CD4-positive, CD25-positive, alpha-beta regulatory T cell (primary cell): ENCODE data around the gene IDI1. TPM values are rescaled to one million over a fixed set of nuclear protein-coding genes. Genes with fewer than 3 reads are reported as not detected.

ENCODE experiments used
- ATAC-seq, 2 donors: fragments of 150-1000 bp; cut with Tn5 transposase; one replicate each; pipeline ENCODE4 v1.10.0; 2021; ENCODE audit warnings: low read depth in 2 of 2, moderate number of reproducible peaks in 2 of 2, moderate library complexity in 1 of 2
- DNase-seq, 3 donors: peaks; one replicate each; pipeline versions ENCODE4 v3.0.0 to v3.0.0-alpha.2; 2012 to 2022; ENCODE audit warnings: mixed read lengths in 1 of 3
- H3K27ac ChIP-seq: one replicate; pipeline ENCODE4 v1.7.0; 2013; ENCODE audit warnings: mild to moderate bottlenecking, low read length; ENCODE audit not compliant: insufficient read depth, poor library complexity, severe bottlenecking
- H3K27me3 ChIP-seq: one replicate; pipeline ENCODE4 v1.7.0; 2013; ENCODE audit warnings: low read length; ENCODE audit not compliant: control insufficient read depth, insufficient read depth
- H3K36me3 ChIP-seq: one replicate; pipeline ENCODE4 v1.7.0; 2013; ENCODE audit warnings: mild to moderate bottlenecking, low read length, moderate library complexity; ENCODE audit not compliant: control insufficient read depth, insufficient read depth
- H3K4me1 ChIP-seq: 2 replicates; pipeline ENCODE4 v1.7.0; 2013; ENCODE audit warnings: mild to moderate bottlenecking, low read length; ENCODE audit not compliant: insufficient read depth, control insufficient read depth, poor library complexity, severe bottlenecking
- H3K4me3 ChIP-seq: one replicate; pipeline ENCODE4 v1.7.0; 2013; ENCODE audit warnings: low read depth, mild to moderate bottlenecking, low read length, moderate library complexity
- H3K9me3 ChIP-seq, 2 experiments: 1 replicate in 1 of 2; 2 replicates in 1 of 2; pipeline ENCODE4 v1.7.0; 2013; ENCODE audit warnings: low read length in 2 of 2, mild to moderate bottlenecking in 1 of 2, moderate library complexity in 1 of 2; ENCODE audit not compliant: control insufficient read depth in 2 of 2
- H3K27ac Mint-ChIP-seq, 3 donors: one replicate each; pipeline ENCODE4 v1.8.0; 2020 to 2022; ENCODE audit warnings: mild to moderate bottlenecking in 3 of 3, mixed read lengths in 3 of 3, moderate library complexity in 2 of 3
- H3K27me3 Mint-ChIP-seq: one replicate; pipeline ENCODE4 v1.8.0; 2022; ENCODE audit warnings: mild to moderate bottlenecking, mixed read lengths
- H3K36me3 Mint-ChIP-seq: one replicate; pipeline ENCODE4 v1.8.0; 2020; ENCODE audit warnings: mixed read lengths
- H3K4me1 Mint-ChIP-seq, 4 donors: one replicate each; pipeline ENCODE4 v1.8.0; 2020 to 2022; ENCODE audit warnings: mixed read lengths in 4 of 4, mild to moderate bottlenecking in 1 of 4
- H3K4me3 Mint-ChIP-seq, 4 donors: one replicate each; pipeline ENCODE4 v1.8.0; 2020 to 2022; ENCODE audit warnings: mild to moderate bottlenecking in 4 of 4, mixed read lengths in 4 of 4, moderate library complexity in 3 of 4
- H3K9me3 Mint-ChIP-seq, 7 donors: one replicate each; pipeline ENCODE4 v1.8.0; 2020 to 2022; ENCODE audit warnings: mixed read lengths in 7 of 7, mild to moderate bottlenecking in 3 of 7, moderate library complexity in 2 of 7
- polyA plus RNA-seq, 4 donors: library from polyadenylated mRNA; unstranded; fragments of 300-500 nt; fragmentation: Illumina TruSeq; gene quantifications; one replicate each; pipeline ENCODE4 v1.2.3, GENCODE V29; 2021
- total RNA-seq: library from RNA; stranded (reverse); gene quantifications from one replicate; pipeline ENCODE4 v1.2.3, GENCODE V29; 2022

IDI1 gene
- total and polyA plus RNA-seq, 5 donors from 2014 or later, result 47.0 to 179 (median 50.2) TPM

- Histone ChIP-seq H3K27me3 (no peaks in the 10 kb centered on the region), H3K27ac (no peak overlapping the region), H3K9me3 (no peaks in the 10 kb centered on the region), H3K36me3 (no peaks in the 10 kb centered on the region), H3K4me3 (no peak overlapping the region), H3K4me1 (peaks cover 61% of the 10 kb centered on the region)
- H3K27me3 Mint-ChIP-seq, result no peaks in the 10 kb centered on the region
- no peaks in the 10 kb centered on the region for H3K9me3 Mint-ChIP-seq
- H3K27ac Mint-ChIP-seq, result peak overlapping the region; percentile 40 to 85 (median 58)
- H3K36me3 Mint-ChIP-seq, result peaks cover 6% of the 10 kb centered on the region
- peak overlapping the region in 2 of 4 donors; percentile 87 to 99 for H3K4me3 Mint-ChIP-seq
- no peak for DNase-seq
- H3K4me1 Mint-ChIP-seq, result peaks cover 39 to 90% (median 62%) of the 10 kb centered on the region in 4 donors
- ATAC-seq, result no peak
Observed at GRCh38 chr10:1059902-1060301, 11.0 kb upstream of the IDI1 start.

DNA sequence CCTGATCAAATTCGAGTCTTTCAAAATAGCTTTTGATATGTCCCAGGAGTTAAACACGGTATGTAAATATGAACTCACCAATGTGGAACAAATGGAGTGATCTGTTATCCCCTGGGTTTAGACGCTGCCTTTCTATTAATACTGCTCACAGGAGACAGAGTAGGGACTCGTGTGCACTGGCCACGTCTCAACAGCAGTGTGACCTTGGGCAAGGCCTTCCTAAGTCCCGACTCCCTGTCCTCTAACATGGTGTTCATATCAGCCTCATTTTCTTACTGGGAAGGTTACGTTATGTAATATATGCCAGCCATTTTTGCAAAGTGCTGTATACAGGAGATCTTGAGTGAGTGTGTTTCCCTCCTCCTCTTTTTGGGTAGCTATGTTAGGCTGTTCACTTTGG lies 9.1 kb upstream of the IDI1 start:
- peak overlapping the region; percentile 93 to 99 (median 96) for H3K4me3 Mint-ChIP-seq
- H3K36me3 Mint-ChIP-seq, result no peaks in the 10 kb centered on the region
- no peak for ATAC-seq
- no peaks in the 10 kb centered on the region for H3K27me3 Mint-ChIP-seq
- Histone ChIP-seq H3K27me3 (no peaks in the 10 kb centered on the region), H3K27ac (no peak overlapping the region), H3K4me3 (peak overlapping the region; percentile 84), H3K9me3 (no peaks in the 10 kb centered on the region), H3K36me3 (peaks cover 10% of the 10 kb centered on the region), H3K4me1 (peaks cover 63% of the 10 kb centered on the region)
- peaks cover 48 to 89% (median 64%) of the 10 kb centered on the region in 4 donors for H3K4me1 Mint-ChIP-seq
- no peak for DNase-seq
- H3K9me3 Mint-ChIP-seq, result no peaks in the 10 kb centered on the region
- H3K27ac Mint-ChIP-seq, result peak overlapping the region; percentile 82 to 96 (median 93)

DNA sequence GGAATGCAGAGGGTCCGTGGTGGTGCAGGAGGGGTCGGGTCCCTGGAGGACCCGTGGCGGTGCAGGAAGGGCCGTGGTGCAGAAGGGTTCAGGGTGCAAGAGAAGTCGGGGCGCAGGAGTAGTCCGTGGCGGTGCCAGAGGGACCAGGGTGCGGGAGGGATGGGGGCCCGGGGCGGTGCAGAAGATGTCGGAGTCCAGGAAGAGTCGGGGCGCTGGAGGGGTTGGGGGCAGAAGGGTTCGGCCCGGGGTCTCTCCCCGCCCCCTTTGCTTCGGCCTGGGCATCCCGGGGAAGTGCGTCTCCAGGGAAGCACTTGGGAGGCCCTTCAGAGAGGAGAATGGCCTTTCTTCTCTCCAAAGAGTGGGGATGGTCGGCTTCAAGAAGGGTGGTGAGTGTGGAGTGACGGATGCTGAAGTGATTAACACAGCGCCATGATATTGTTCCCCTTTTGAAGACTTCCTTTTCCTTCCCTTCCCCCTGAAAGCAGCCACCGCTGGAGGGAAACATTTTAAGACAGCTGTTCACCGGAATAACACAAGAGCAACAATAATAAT lies 8.3 kb upstream of the IDI1 start:
- Histone ChIP-seq H3K4me3 (peak overlapping the region; percentile 84), H3K4me1 (peaks cover 55% of the 10 kb centered on the region), H3K36me3 (peaks cover 14% of the 10 kb centered on the region), H3K27me3 (no peaks in the 10 kb centered on the region), H3K27ac (peak overlapping the region; percentile 86), H3K9me3 (no peaks in the 10 kb centered on the region)
- DNase-seq (no peak), ATAC-seq (peak in 1 of 2 donors; percentile 5)
- no peaks in the 10 kb centered on the region for H3K36me3 Mint-ChIP-seq
- peak overlapping the region; percentile 93 to 99 (median 96) for H3K4me3 Mint-ChIP-seq
- H3K27me3 Mint-ChIP-seq, result no peaks in the 10 kb centered on the region
- H3K27ac Mint-ChIP-seq, result peak overlapping the region; percentile 93 to 96 (median 96)
- no peaks in the 10 kb centered on the region for H3K9me3 Mint-ChIP-seq
- peaks cover 40 to 89% (median 64%) of the 10 kb centered on the region in 4 donors for H3K4me1 Mint-ChIP-seq

- no peaks in the 10 kb centered on the region for H3K9me3 ChIP-seq
- H3K4me3 ChIP-seq, result peak within 1 kb of the TSS; percentile 96
- peaks cover 14% of the 10 kb centered on the region for H3K36me3 ChIP-seq
- H3K27me3 ChIP-seq, result no peaks in the 10 kb centered on the region
- Mint-ChIP-seq H3K27ac (peak within 1 kb of the TSS; percentile 93 to 97 (median 96)), H3K27me3 (no peaks in the 10 kb centered on the region), H3K4me3 (peak within 1 kb of the TSS; percentile 93 to 99 (median 97)), H3K36me3 (no peaks in the 10 kb centered on the region), H3K9me3 (no peaks in the 10 kb centered on the region), H3K4me1 (peaks cover 36 to 89% (median 63%) of the 10 kb centered on the region in 4 donors)
- peak within 1 kb of the TSS; percentile 86 for H3K27ac ChIP-seq
- H3K4me1 ChIP-seq, result peaks cover 49% of the 10 kb centered on the region
- ATAC-seq, result peak; percentile 95 to 97
- DNase-seq, result peak; percentile 86 to 92 (median 89)
Observed at GRCh38 chr10:1056326-1057105, 7.6 kb upstream of the IDI1 start, which contains the start of gene WDR37. Gene WDR37, plus strand, starts transcription at chr10:1056385. Its CDS starts 15,771 bp downstream, at chr10:1072156.

GRCh38 chr10:1054684-1055083 lies 5.8 kb upstream of the IDI1 start:
- Mint-ChIP-seq H3K4me3 (peak overlapping the region; percentile 77 to 99 (median 94)), H3K9me3 (no peaks in the 10 kb centered on the region), H3K4me1 (peaks cover 42 to 88% (median 62%) of the 10 kb centered on the region in 4 donors), H3K27me3 (no peaks in the 10 kb centered on the region), H3K27ac (peak overlapping the region; percentile 38 to 84 (median 80)), H3K36me3 (no peaks in the 10 kb centered on the region)
- Histone ChIP-seq H3K27me3 (no peaks in the 10 kb centered on the region), H3K9me3 (no peaks in the 10 kb centered on the region), H3K36me3 (peaks cover 14% of the 10 kb centered on the region), H3K4me1 (peaks cover 59% of the 10 kb centered on the region), H3K27ac (no peak overlapping the region), H3K4me3 (peak overlapping the region; percentile 96)
- ATAC-seq (no peak), DNase-seq (no peak)

- Mint-ChIP-seq H3K4me3 (peak overlapping the region; percentile 81 to 99 (median 96)), H3K27ac (peak overlapping the region; percentile 71 to 99 (median 88)), H3K4me1 (peaks cover 43 to 80% (median 60%) of the 10 kb centered on the region in 4 donors), H3K9me3 (no peaks in the 10 kb centered on the region), H3K27me3 (no peaks in the 10 kb centered on the region), H3K36me3 (no peaks in the 10 kb centered on the region)
- H3K9me3 ChIP-seq, result no peaks in the 10 kb centered on the region
- peak overlapping the region; percentile 88 for H3K4me3 ChIP-seq
- no peaks in the 10 kb centered on the region for H3K27me3 ChIP-seq
- DNase-seq (peak; percentile 38 to 70 (median 51)), ATAC-seq (no peak)
- peaks cover 51% of the 10 kb centered on the region for H3K4me1 ChIP-seq
- peak overlapping the region; percentile 99 for H3K27ac ChIP-seq
- H3K36me3 ChIP-seq, result peaks cover 14% of the 10 kb centered on the region
Observed at GRCh38 chr10:1050554-1050953, 1.6 kb upstream of the IDI1 start.

- H3K27me3 ChIP-seq, result no peaks in the 10 kb centered on the region
- H3K36me3 ChIP-seq, result peaks cover 14% of the 10 kb centered on the region
- no peaks in the 10 kb centered on the region for H3K9me3 ChIP-seq
- H3K4me1 ChIP-seq, result peaks cover 51% of the 10 kb centered on the region
- Mint-ChIP-seq H3K4me3 (peak overlapping the region; percentile 94 to 99 (median 97)), H3K27ac (peak overlapping the region; percentile 98 to 99 (median 98)), H3K36me3 (no peaks in the 10 kb centered on the region), H3K4me1 (peaks cover 40 to 80% (median 60%) of the 10 kb centered on the region in 4 donors), H3K27me3 (no peaks in the 10 kb centered on the region), H3K9me3 (no peaks in the 10 kb centered on the region)
- DNase-seq (no peak), ATAC-seq (no peak)
- peak overlapping the region; percentile 99 for H3K27ac ChIP-seq
- H3K4me3 ChIP-seq, result peak overlapping the region; percentile 88
Observed at GRCh38 chr10:1050145-1050544, 1.2 kb upstream of the IDI1 start.
